ENCODE results near the gene GRAMD1A. TPM values are rescaled to one million over a fixed set of nuclear protein-coding genes. Genes with fewer than 3 reads are reported as not detected.
"Not testable (repeated sequence)": the region's sequence is repeated elsewhere in the genome, so short reads cannot be mapped to it uniquely, and the experiment has no call there.

Gene GRAMD1A
- 32.8 and 44.9 TPM in 2 replicates for total RNA-seq (2014; rRNA removed; shearing (Covaris generic); ENCODE audit: low replicate concordance)

DNA sequence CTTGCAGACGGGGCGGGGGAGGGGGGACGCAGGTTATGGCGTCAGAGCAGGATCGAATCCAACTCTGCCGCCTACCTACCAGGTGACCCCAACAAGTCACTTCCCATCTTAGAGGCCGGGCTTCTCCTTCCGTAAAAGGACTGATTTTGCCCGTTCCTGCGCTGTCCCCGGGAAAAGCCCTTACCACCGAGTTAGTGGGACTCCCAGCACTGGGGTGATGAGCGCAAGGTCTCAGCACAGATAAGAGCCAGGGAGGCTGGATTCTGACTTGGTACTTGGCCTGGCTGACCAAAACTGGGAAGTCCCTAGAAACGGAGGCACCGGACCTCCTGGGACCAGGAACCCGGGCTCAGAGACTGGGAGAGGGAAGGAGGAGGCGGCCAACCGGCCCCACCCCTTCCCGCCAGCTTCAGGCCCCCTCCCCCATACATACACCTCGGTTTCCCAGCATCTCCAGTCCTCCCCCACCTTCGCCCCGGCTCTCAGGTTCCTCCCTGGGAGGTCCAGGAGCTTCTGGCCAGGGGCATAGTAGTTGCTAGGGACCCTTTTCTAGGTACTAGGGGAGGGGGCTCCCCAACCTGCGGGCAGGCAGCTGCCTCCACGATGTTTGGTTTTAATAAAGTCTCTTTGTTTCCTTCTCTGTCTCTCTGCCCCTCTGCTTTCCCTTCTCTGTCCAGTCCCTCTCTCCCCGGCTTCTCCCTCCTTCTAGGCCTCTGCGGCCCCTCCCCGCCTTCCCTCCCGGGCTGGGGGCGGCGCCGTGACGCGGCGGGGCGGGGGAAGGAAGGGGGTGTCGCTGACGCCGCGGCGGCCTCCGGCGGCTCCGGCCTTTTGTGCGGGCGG, at the start of gene GRAMD1A:
TSS of gene GRAMD1A (plus strand) at position 826 of the 840 bp plus-strand sequence. CDS start 156 bp downstream, outside the sequence.
- peak; percentile 89 for DNase-seq (ENCODE audit: low read depth)
- in situ Hi-C loops (cut with HindIII; ENCODE audit: low pct_unique_long_range_greater_than_20kb, low sequenced_read_pairs): no loop called here

DNA sequence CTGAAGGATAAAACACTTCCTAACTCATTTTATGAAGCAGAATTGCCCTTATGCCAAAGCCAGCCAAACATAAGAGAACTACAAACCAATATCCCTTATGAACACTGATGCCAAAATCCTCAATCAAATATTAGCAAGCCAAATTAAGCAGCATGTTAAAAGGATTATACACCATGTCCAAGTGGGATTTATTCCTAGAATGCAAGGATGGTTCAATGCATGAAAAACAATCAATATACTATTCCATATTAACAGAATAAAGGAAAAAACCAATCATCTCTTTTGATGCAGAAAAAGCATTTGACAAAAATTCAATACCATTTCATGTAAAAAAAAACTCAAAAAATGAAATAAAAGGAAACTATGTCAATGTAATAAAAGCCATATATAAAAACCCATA, 47.0 kb upstream of the GRAMD1A start:
- in situ Hi-C loops (cut with HindIII; ENCODE audit: low pct_unique_long_range_greater_than_20kb, low sequenced_read_pairs): no loop called here

DNA sequence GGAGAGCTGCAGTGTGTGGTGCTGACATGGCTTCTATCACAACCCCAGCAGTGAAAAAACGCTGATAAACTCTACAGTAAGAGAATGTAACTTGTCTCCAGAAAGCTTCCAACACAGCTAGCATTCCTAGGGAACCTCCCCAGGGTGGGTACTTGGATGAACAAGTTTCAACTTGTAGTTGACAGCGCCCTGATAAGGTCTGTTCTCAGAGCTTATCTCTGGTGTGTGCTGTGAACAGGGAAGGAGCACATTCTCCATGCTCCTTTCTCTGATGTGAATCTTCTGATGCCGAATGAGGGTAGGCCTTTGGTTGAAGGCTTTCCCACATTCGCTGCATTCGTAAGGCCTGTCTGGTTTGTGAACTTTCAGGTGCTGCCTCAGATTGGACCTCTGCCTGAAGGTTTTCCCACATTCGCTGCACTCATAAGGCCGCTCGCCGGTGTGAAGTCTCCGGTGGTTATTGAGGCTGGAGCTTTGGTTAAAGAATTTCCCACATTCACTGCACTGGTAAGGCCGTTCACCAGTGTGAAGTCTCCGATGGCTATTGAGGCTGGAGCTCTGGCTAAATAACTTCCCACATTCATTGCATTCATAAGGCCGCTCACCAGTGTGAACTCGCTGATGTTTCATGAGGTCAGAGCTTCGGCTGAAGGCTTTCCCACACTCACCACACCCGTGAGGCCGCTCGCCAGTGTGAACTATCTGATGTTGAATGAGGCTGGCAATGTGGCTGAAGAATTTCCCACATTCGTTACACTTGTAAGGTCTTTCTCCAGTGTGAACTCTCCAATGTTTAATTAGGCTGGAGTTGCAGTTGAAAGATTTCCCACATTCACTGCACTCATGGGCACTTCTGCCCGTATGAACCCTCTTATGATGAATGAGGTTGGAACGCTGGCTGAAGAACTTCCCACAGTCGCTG, 42.0 kb upstream of the GRAMD1A start:
- DNase-seq (ENCODE audit: low read depth): no peak
- in situ Hi-C loops (cut with HindIII; ENCODE audit: low pct_unique_long_range_greater_than_20kb, low sequenced_read_pairs): no loop called here

More for the DNA sequence above, 47.0 kb upstream of the GRAMD1A start:
- no peak for DNase-seq (ENCODE audit: low read depth)

DNA sequence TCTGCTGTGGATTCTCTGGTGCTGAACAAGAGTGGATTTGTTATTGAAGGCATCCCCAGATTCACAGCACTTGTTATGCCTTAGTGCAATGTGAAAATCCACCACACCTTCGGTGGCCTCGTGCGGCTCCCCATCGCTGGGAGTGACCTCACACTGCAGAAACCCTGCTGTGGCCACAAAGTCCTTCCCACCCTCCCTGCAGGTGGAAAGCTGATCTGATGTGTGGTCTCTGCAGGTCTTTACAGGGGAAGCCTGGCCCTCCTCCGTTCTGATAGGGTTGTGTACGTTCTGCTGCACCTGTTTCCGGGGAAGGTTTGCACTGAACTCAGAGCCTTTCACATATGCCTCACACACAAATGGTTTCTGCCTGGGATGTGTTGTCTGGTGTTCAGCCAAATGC, 41.1 kb upstream of the GRAMD1A start:
- in situ Hi-C loops (cut with HindIII; ENCODE audit: low pct_unique_long_range_greater_than_20kb, low sequenced_read_pairs): no loop called here
- no peak for DNase-seq (ENCODE audit: low read depth)

DNA sequence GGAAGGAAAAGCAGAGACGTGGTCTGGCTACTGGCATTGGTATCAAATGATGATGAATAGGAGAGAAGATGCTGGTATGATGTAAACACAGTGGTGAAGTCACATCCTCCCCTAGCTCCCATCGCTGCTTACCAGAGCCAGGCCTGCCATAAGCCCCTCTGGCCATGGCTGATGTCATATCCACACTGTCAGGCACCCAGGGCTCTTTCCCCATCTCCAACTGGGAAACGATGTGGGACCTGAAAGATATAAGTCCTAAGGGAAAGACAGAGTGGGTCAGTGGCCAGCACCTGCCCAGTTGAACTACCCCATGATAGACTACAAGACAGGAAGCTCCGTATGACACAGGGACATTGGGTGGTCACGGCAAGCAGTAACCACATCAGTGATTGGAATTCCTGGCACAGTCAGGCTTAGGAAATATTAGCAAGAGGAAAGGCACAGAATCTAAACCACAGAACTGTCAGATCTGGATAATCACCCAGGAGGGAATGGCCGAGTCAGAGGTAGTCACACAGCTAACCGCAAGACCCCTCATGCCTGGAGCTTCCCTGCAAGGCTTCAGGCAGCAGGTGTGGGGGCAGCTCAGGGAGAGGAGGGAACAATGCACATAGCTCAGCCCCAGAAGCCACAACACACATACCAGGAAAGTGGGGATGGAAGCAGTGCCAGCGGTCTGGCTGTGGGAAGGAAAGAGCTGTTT, 39.9 kb upstream of the GRAMD1A start:
- in situ Hi-C loops (cut with HindIII; ENCODE audit: low pct_unique_long_range_greater_than_20kb, low sequenced_read_pairs): no loop called here
- no peak for DNase-seq (ENCODE audit: low read depth)

DNA sequence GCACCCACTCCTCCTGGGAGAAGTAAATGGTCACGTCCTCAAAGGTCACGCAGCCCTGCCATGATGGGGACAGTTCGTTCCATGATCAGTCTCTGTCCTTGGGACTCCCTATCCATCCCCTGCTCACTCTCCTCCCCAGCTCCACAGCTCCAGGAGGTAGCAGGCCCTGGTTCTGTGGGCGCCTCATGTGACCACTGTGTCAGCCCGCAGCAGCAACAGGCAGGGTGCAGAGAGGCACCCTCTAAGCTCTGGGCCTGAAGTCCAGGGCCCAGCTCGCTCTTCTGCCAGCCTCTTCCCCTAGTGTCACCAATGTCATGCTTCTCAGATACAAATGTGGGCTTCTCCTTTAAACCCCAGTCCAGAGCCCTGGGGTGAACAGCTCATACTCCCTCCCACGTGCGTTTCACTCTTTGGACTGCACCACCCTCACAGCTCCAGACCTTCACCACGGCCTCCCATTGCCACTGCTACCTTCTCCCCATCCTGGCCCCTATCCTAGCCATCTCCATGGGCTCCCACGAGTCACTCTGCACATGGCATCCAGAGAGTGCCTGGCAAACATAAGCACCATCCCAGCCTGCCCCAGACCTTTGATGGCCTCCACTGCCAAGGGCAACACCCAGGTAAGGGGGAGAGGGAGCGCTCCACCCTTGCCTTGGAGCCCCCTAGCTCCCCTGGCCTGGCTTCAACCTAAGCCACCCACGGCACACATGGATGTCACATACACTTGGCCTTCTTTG, 39.0 kb upstream of the GRAMD1A start:
- in situ Hi-C loops (cut with HindIII; ENCODE audit: low pct_unique_long_range_greater_than_20kb, low sequenced_read_pairs): no loop called here
- no peak for DNase-seq (ENCODE audit: low read depth)

DNA sequence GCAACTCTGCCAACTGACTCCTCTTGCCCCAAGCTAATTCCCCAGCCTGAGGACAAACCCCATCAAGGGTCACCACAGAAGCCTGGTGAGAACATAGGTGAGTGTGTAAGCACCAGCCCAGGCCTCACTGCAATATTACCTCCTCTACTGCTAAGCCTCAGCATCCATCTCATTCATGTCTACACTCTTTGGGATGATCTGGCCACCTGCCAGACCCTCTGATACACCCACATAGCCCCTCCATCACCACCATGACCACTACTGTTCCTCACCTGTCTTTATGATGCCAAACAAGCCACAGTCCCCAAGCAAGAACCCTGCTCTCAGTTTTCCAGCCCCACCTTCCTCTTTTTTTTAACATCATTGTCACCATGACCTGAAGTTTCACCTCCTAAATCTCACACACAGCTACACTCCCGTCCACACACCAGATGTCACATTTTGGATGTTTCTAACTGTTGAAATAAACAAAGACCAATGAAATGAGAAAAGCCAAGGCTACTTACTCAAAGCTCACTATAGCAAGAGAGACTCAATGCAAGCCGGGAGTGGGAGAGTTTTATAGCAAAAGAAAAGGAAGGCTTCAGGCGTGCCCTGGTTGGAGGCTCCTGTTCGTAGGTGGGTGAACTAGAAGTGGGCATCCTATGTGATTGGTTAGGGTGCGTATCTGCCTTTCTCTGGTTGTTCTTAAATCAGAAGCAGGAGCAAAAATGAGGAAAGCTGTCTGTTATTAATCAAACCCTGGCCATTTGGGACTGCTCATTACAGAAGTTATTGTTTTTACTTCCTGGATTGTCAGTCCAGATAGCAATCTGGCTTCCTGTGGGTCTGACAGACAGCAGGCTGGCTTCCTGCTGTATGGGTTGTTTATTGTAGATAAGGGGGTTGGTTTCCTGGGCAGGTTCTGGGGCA, 38.1 kb upstream of the GRAMD1A start:
- in situ Hi-C loops (cut with HindIII; ENCODE audit: low pct_unique_long_range_greater_than_20kb, low sequenced_read_pairs): no loop called here

DNA sequence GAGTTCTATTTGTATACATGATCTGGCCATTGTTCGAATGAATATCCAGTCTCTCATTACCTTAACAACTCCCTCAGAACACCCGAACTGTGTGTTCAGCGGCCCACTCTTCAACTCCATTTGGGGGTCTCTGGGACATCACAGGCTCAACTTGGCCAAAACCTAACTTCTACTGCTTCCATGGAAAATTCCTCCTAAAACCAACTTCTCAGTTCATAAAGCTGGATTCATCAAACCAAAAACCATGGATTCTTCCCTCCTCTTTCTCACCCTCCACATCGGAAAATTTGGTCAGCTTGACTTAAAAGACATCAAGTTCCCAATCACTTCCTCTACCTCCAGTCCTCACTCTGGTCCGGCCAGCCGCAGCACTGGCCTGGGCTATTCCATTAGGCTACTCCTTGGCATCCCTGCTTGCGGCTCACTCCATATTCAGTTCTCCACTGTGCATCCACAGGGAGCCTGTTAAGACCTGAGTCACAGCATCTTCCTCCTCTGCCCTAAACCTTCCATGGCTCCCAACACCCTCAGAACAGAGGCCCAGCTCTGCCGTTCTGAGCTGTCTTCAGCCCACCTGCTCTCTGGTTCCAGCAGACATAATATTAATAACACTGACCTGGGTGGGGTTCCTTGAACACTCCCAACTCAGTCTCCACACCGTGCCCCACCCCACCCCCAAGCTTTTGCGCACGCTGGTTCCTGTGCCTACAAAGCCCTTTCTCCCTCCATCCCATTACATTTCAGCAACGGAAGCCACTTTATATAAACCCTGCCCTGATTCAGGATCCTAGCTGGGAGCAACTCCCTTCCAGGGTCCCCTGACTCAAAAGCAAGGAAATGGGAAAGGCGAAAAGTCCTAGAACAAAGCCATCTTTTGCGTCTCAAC, 37.2 kb upstream of the GRAMD1A start:
- in situ Hi-C loops (cut with HindIII; ENCODE audit: low pct_unique_long_range_greater_than_20kb, low sequenced_read_pairs): no loop called here
- DNase-seq (ENCODE audit: low read depth): no peak

More for the DNA sequence above, 38.1 kb upstream of the GRAMD1A start:
- no peak for DNase-seq (ENCODE audit: low read depth)

DNA sequence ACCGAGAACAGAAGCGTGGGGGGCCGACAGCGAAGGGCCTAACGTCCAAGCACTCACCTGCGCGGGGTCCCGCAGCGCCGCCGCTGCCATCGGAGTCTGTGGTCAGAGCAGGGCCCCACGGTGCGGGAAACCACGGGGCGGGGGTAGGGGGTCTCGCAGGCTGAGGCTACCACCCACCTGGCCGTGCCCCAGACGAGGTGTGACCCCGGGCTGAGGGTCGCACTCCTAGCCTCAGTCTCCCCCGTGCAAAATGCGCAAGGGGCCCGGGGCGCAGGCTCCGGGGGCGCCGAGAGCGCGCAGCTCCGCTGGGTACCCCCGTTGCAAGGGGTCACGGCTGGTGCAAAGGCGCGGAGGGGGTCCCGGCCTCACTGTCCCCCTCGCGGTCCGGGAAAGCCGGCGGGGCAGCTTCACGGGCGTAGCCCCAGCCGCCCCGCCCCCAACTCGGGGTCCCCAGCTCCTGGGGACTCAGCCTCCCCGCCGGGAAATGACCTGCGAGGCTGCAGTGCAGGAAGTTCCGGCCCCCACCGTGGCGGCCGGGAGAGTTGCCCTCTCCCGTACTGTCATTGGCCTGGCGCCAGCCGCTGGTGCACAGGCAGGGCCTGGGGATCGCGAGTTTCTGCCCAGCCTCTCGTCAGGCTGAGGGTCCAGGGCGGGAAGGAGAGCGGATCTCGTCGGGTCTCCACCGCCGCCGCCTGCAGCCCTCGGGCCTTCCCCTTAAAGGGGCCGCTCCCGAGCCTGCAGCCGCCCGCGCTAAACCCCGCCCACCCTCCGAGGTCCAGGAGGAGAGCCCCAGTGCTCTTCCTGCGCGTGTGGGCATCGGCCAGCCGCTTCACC, 36.3 kb upstream of the GRAMD1A start, which contains the start of gene ZNF792:
TSS of gene ZNF792 (minus strand) at position 657 of the 834 bp plus-strand sequence. CDS start at position 90, 567 bp downstream.
- peak; percentile 48 for DNase-seq (ENCODE audit: low read depth)
- in situ Hi-C loops (cut with HindIII; ENCODE audit: low pct_unique_long_range_greater_than_20kb, low sequenced_read_pairs): no loop called here

DNA sequence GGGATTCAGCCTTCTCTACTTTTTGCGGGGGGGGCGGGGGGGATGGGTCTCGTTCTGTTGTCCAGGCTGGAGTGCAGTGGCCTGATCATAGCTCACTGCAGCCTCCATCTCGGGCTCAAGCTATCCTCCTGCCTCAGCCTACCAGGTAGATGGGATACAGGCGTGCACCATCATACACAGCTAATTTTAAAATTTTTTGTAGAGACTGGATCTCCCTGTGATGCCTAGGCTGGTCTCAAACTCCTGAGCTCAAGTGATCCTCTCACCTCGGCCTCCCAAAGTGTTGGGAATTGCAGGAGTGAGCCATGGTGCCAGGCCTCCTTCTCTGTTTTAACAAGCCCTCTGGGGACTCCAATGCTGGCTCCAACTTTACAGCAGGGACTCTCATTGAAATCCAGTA, 35.5 kb upstream of the GRAMD1A start:
- DNase-seq (ENCODE audit: low read depth): no peak
- in situ Hi-C loops (cut with HindIII; ENCODE audit: low pct_unique_long_range_greater_than_20kb, low sequenced_read_pairs): no loop called here

DNA sequence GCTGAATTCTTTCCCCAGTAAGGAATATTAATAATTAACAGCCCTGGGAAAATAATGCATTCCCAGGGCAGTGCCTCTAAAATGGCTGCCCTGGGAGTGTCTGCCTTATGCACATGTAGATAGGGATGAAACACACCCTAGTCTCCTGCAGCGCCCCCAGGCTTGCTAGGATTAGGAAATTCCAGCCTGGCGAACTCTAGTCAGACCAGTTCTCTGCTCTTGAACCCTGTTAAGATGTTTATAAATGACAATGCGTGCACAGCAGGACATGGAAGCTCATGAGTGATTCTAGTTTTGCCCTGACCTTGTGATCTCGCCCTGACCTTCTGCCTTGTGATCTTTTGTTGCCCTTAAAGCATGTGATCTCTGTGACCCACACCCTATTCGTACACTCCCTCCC, 34.6 kb upstream of the GRAMD1A start:
- in situ Hi-C loops (cut with HindIII; ENCODE audit: low pct_unique_long_range_greater_than_20kb, low sequenced_read_pairs); DNase-seq (ENCODE audit: low read depth): not testable (repeated sequence)

DNA sequence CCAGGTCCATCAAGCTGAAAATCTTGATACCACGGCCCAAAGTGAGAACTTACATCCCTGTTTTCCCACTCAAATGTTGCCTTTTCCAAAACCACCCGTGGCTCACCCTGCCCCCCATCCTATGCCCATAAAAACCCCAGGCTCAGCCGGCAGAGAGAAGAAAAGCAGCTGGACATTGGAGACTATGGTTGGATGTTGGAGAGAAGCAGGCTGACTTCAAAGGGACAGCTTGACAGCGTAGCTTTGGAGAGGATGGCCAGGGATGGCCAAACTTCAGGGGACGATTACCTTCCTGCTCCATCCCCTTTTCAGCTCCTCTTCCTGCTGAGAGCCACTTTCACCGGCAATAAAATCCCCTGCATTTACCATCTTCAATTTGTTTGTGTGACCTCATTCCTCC, 32.6 kb upstream of the GRAMD1A start:
- in situ Hi-C loops (cut with HindIII; ENCODE audit: low pct_unique_long_range_greater_than_20kb, low sequenced_read_pairs): no loop called here
- no peak for DNase-seq (ENCODE audit: low read depth)

DNA sequence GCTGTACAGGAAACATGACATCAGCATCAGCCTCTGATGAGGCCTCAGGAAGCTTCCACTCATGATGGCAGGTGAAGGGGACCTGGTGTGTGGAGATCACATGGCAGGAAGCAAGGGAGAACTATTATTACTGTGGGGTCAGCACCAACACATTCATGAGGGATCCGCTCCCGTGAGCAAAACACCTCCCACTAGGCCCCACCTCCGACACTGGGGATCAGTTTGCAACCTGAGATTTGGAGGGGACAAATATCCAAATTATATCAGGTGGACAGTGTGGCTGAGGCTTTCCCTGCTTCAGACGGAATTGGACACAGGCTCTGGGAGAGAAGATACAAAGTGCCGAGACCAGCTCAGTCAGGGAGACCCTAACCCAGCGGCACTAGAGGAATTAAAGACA, 30.4 kb upstream of the GRAMD1A start:
- no peak for DNase-seq (ENCODE audit: low read depth)
- in situ Hi-C loops (cut with HindIII; ENCODE audit: low pct_unique_long_range_greater_than_20kb, low sequenced_read_pairs): no loop called here

DNA sequence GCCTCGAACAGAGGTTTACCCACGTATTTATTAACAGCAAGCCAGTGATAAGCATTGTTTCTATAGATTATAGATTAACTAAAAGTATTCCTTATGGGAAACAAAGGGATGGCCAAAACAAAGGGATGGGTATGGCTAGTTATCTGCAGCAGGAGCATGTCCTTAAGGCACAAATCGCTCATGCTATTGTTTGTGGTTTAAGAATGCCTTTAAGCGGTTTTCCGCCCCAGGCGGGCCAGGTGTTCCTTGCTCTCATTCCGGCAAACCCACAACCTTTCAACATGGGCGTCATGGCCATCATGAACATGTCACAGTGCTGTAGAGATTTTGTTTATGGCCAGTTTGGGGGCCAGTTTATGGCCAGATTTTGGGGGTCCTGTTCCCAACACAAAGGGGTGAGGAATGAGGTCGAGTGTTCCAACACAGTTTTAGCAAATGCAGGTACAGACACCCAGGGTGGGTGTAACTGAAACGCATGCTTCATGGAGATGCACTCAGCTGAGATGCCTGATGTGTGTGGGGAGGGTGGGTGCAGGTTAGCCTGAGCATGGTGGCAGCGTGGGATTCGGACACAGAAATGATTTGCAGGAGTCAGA, 29.8 kb upstream of the GRAMD1A start:
- DNase-seq (ENCODE audit: low read depth); in situ Hi-C loops (cut with HindIII; ENCODE audit: low pct_unique_long_range_greater_than_20kb, low sequenced_read_pairs): not testable (repeated sequence)

All from Caki2 (cell line).